GM21825 (cell line): ENCODE data around the gene PFKM.

ENCODE experiments used
- ATAC-seq: cut with Tn5 transposase; IDR thresholded peaks from one replicate; pipeline ENCODE4 v1.9.1; 2021; ENCODE audit warnings: mild to moderate bottlenecking, moderate library complexity; ENCODE audit not compliant: unreplicated experiment

Gene PFKM

GRCh38 chr12:48119078-48119833, at the start of gene PFKM:
Gene PFKM (plus strand): TSS chr12:48119364. CDS start chr12:48122775, 3,411 bp downstream.
- peak; percentile 98 for ATAC-seq

GRCh38 chr12:48070033-48070432, 49.1 kb upstream of the PFKM start:
- ATAC-seq, result no peak

GRCh38 chr12:48070731-48071130, 48.4 kb upstream of the PFKM start:
- ATAC-seq, result no peak

DNA sequence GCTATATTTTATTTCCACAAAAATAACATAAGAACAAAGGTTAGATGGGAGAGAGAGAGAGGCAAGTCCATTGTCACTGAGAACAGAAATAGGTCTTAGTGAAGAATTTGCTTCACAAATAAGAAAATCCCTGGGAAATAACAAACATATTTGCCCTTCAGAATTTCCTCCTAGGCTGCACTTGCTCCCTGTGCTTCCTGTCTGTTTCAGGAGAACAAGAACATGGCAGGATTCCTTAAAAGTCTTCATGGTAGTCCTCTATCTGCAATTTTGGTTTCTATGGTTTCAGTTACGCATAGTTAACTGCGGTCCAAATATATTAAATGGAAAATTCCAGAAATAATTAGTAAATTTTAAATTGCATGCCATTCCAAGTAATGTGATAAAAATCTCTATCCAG, 47.4 kb upstream of the PFKM start:
- no peak for ATAC-seq

- ATAC-seq, result no peak
Measured at GRCh38 chr12:48072266-48072665, 46.9 kb upstream of the PFKM start.

GRCh38 chr12:48074266-48074665, 44.9 kb upstream of the PFKM start:
- no peak for ATAC-seq

- ATAC-seq, result no peak
Measured at GRCh38 chr12:48075832-48076231, 43.3 kb upstream of the PFKM start.

DNA sequence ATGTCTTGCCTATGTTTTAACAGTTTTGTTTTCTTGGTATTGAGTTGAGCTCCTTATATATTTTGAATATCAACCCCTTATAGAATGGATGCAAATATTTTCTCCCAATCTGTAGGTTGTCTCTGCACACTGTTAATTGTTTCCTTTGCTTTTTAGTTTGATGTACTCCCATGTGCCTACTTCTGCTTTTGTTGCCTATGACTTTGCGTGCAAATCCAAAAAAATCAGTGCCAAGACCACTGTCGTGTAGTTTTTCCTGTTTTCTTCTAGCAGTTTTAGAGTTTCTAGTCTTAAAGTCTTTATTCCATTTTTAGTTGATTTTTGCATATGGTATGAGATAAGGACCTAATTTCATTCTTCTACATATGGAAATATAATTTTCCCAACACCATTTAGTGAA, 42.1 kb upstream of the PFKM start:
- ATAC-seq, result no peak

- no peak for ATAC-seq
Measured at GRCh38 chr12:48078901-48079300, 40.3 kb upstream of the PFKM start.

GRCh38 chr12:48080285-48080684, 38.9 kb upstream of the PFKM start:
- ATAC-seq, result no peak

GRCh38 chr12:48080821-48081220, 38.3 kb upstream of the PFKM start:
- no peak for ATAC-seq

DNA sequence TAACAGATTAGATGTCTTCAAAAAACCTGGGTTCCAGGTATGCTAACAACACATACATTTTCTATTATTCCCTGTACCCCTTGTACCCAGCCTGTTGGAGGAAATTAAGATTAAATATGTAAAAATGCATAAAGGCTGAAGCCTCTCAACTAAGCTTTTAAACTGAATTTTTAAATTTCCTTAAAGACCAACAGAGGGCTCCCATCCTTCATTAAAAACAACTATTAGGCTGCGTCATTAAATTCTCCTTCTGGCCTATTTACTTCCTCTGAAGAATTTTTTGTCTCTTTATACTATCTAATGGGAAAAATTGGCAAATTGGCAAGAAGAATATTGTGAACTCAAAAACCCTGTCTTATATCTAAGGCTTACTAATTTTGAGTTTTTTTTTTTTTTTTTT, 35.1 kb upstream of the PFKM start:
- ATAC-seq, result no peak

DNA sequence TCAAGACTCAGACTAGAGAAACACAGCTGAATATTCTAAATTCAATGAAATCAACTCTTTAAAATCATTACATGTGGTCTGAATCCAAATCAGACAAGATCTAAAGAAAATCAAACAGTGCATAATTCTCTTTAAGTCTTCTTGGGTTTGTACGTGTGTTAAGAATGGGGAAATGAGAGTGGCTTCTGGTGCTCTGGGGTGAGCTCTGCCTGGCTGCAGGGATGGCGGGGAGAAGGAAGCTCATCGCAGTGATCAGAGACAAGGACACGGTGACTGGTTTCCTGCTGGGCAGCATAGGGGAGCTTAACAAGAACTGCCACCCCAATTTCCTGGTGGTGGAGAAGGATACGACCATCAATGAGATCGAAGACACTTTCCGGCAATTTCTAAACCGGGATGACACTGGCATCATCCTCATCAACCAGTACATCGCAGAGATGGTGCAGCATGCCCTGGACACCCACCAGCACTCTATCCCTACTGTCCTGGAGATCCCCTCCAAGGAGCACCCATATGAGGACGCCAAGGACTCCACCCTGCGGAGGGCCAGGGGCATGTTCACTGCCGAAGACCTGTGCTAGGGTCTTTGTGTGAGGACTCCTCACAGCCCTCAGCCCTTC, 34.2 kb upstream of the PFKM start:
- no peak for ATAC-seq

DNA sequence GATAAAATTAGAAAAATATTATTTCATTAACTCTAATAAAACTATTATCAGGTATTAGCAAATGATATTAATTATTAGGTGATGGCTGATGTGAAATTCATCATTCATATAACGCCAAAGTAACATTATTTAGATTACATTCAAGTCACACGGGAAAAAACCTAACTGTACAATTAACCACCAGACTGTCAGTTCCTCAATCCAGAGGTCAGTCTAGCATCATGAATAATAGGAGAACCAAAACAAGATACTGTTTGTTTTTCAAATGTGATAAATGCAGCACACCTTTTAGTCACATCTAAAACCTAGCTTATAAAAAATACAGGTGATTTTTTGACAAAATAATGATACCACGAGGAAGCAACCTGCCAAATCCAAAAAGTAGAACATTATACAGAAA, 32.8 kb upstream of the PFKM start:
- no peak for ATAC-seq

- no peak for ATAC-seq
Measured at GRCh38 chr12:48092611-48093010, 26.6 kb upstream of the PFKM start.

DNA sequence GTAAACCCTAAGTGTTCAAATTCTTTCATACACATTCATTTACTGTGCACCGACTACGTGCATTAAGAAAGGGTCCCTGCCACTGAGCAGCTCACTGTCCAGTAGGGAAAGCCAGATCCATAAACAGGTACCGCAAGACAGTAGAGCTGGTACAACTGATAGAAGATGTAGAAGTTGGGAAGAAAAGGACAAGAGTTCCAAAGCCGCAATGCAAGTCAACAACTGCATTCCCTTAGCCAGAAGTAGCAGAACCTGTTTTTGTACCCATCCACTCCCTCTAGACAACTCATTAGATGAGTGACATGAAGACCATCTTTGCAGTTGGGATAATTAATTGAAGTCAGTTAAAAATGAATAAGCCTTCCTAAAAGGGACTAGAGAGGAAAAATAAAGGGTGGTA, 14.6 kb upstream of the PFKM start:
- ATAC-seq, result no peak

DNA sequence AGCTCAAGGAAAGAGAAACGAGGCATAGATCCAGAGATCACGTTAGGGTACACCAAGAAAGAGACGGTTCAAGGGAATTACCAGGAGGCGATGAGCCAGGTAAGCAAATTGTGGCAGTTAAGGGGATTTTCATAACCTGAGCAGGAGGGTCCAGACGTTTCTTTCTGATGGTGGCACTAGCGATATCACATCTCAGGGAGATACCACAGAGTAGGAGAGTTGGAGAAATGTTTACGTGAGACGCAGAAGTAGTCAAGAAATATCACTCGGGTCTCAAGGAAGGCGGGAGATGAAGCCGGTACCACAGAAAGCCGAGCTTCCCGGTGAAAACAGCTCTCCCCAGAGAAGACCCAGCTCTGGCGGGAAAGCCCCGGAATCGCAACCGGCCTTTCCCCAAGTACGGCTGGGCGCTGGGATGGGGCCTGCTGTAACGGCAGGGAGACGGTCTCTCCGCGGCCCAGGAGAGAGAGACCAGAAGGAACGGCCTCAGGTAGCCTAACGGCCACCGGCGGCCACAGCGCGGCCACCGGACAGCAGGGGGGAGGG, 13.8 kb upstream of the PFKM start:
- ATAC-seq, result peak; percentile 28

DNA sequence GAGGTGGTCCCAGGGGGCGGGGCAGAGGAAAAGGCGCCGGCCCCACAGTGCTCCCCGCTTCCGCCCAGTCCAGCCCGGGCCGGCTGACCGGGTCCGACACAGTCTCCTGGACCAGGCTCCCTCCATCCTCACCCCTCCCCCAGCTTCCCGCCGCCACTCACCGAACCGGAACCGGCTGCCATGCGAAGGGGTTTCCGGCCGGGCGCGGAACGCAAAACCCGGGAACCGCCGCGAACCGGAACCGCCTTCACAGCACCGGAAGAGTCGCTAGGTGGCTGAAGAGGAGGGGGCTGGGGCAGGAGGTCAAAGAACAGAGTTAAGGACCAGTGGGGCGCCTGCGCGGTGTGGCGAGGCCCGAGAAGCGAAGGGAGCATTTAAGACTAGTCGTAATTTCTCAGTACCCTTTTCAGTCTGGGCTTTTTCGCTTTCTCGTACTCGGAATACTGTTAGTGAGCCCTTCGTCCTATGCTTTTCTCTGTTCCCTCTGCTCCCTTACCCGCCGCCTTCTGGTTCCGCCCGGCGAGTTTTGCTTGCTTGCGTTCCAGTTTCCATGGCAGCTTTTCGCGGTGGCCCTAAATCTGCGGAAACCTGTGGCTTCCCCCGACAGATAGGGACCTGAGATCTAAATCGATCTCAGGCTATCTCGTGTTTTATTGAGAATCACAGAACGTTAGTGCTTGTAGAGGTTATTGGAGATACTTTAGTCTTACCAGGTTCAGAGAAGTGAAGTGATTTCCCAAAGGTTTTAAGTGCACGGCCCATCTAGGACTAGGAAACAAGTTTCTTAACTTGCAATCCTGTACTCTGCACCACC, 13.1 kb upstream of the PFKM start, which contains the start of gene SENP1:
Gene SENP1, minus strand, starts transcription at position 213 of the 814 bp plus-strand sequence. CDS start 4,607 bp downstream, outside the sequence.
- ATAC-seq, result peak; percentile 68

DNA sequence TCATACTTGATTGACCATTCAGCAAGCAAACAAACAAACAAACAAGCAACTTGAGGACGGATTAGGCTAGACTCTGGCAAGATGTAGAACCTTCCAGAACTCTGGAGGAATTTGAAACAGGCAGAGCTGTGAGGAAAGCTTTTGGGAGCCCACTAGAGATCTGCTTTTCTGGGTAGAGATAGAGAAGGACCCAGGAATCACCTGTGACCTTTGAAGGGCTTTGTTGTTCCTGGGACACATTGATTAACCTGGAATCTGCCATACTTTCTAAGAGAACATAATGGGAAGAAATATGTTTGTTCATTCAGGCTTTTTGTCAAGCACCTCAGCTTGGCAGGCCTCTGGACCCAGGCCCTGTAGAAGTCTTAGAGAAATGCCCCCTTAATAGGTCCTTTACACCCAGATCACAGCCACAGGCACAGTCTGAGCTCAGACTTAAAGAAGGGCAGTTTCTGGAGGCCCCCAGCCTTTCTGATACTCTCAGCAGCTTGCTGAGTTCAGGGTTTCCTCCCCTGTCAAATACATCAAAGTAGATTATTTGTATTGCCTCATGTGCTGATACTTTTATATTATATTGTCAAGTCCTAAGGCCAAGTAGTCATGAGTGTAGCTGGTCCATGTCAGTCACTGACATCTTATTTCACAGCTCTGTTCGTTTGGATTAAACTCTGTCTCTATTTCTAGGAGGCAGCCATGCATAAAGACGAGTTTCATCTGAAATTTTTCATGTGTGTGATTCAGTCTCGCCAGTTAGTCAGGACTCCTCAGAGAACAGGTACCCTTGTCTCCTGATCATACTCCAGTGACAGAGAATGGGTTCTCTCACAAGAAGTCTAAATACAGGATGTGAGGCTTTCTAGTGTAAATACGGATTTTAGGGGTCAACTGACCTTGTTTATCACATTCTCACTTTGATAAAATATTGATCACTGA, 12.2 kb upstream of the PFKM start:
- ATAC-seq, result no peak

DNA sequence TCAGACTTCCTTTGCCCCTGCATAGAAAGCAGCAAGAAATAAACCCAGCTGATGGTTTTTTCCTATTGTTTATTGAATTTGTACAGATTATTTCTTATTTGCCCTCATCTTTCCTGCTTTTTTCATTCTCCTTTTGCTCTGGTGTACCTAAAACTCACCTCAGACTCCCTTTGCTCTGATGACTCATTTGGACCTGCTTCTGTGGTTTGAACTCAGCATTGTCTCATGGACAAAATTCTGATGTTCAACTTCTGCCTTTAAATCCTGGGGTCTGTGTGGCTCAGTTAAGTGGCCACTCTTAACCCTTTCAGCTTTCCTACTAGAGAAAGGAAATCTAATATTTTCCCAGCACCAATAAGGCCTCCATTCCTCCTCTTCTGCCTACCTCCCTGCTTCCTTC, 9.7 kb upstream of the PFKM start:
- ATAC-seq, result no peak
